Heart left ventricle (tissue), 16 donors: Measurements from ENCODE around the gene PHC3. TPM values are rescaled to one million over a fixed set of nuclear protein-coding genes. Genes with fewer than 3 reads are reported as not detected.

Experiments
- ATAC-seq, 4 donors: fragments of 200-7000 bp; cut with Tn5 transposase; one replicate each; pipeline ENCODE4 v1.9.1; 2020 to 2022; ENCODE audit warnings: moderate library complexity in 4 of 4, mild to moderate bottlenecking in 3 of 4, moderate number of reproducible peaks in 1 of 4
- DNase-seq, 5 donors: peaks; one replicate each; pipeline ENCODE4 v3.0.0-alpha.2; 2020
- H3K27ac ChIP-seq, 12 donors: fragments of 200-600 bp; sonication (generic) in 4 of 12; one replicate each; pipeline versions ENCODE4 v1.5.0 to v1.8.0; 2016 to 2022; ENCODE audit warnings: mild to moderate bottlenecking in 2 of 12
- H3K27me3 ChIP-seq, 9 donors: fragments of 200-600 bp; sonication (generic) in 2 of 9; one replicate each; pipeline versions ENCODE4 v1.5.1 to v1.8.0; 2016 to 2022; ENCODE audit warnings: mild to moderate bottlenecking in 3 of 9
- H3K36me3 ChIP-seq, 9 donors: fragments of 200-600 bp; sonication (generic) in 2 of 9; one replicate each; pipeline versions ENCODE4 v1.5.0 to v1.8.0; 2018 to 2022; ENCODE audit warnings: mild to moderate bottlenecking in 2 of 9
- H3K4me1 ChIP-seq, 12 donors: fragments of 200-600 bp; sonication (generic) in 4 of 12; one replicate each; pipeline versions ENCODE4 v1.5.0 to v1.8.0; 2016 to 2022; ENCODE audit warnings: mild to moderate bottlenecking in 3 of 12
- H3K4me3 ChIP-seq, 12 donors: fragments of 200-600 bp; sonication (generic) in 4 of 12; one replicate each; pipeline versions ENCODE4 v1.5.0 to v1.8.0; 2017 to 2022; ENCODE audit warnings: mild to moderate bottlenecking in 9 of 12, moderate library complexity in 4 of 12
- H3K9me3 ChIP-seq, 12 donors: fragments of 200-600 bp; sonication (generic) in 4 of 12; one replicate each; pipeline versions ENCODE4 v1.5.0 to v1.8.0; 2016 to 2022; ENCODE audit warnings: mild to moderate bottlenecking in 1 of 12
- POLR2A ChIP-seq, 2 donors: fragments of 450-650 bp; IDR thresholded peaks; one replicate each; pipeline ENCODE4 v1.6.1; 2017; ENCODE audit warnings: antibody characterized with exemption in 2 of 2, mild to moderate bottlenecking in 2 of 2, moderate library complexity in 2 of 2
- WGBS, 4 donors: extraction: QIAGEN DNeasy Blood & Tissue Kit in 2 of 4; methylation state at CpG; one replicate each; pipeline versions ENCODE4 v1.1.5 to v1.1.7; 2013 to 2018; 5-methylcytosine and 5-hydroxymethylcytosine counted together
- intact Hi-C, 10 donors: fragments of 100-400 bp; cut with DNase I; formaldehyde crosslinking; loops; one replicate each; pipeline versions ENCODE4 v1.11.1 to v1.14.2; 2022
- polyA plus RNA-seq, 2 donors: library from polyadenylated mRNA; stranded (reverse); fragments of 200-250 nt; gene quantifications; one replicate each; pipeline ENCODE4 v1.2.3, GENCODE V29; 2013
- total RNA-seq, 9 donors: library from RNA; depleted of rRNA in 2 of 9; stranded (reverse); fragments of >200 nt in 2 of 9; fragmentation: NEBNext Ultra II Directional in 3 of 9; extraction: Animal tissue kit (Norgen Biotek cat#: 25700) in 3 of 9; gene quantifications; one replicate each; pipeline versions ENCODE4 v1.1.0 to v1.2.4, GENCODE V29; 2016 to 2023
- TF ChIP-seq, protein P1 (sequence below), 12 donors: fragments of 200-600 bp; sonication (generic) in 4 of 12; IDR thresholded peaks; one replicate each; pipeline versions ENCODE4 v1.5.0 to v1.8.0; 2018 to 2022; ENCODE audit warnings: antibody characterized with exemption in 12 of 12, mild to moderate bottlenecking in 5 of 12
- donor health status: ischemic (EF 13 %, LVEDD 7.1; RV severe dilation, severe dysfunction).
- donor health status: healthy with polysubstance abuse.
- donor health status: DM: no; HTN: yes; CAD: no.
- donor health status: DM: no; HTN: no; CAD: no.
- donor health status: ischemic (EF 25% LVEDD 6.9; RV normal size, moderate dysfunction).
- donor health status: ischemic (EF 25% LVEDD 5.7; RV mildly dilated, moderate dysfunction).
- donor health status: healthy.
- donor health status: DM: yes; HTN: yes; CAD: no.
- donor health status: ischemic (EF 35%, LVEDD 5.7; RV mildly dilated, moderate dysfunction).
- donor health status: nonischemic (EF 11% LVEDD 7.7; RV severe dilation, severe dysfunction).
- donor health status: DM: yes; HTN: yes; CAD: no.
- donor health status: PGD.
- donor health status: ischemic (EF 29% LVEDD 5.4; RV normal size, mild dysfunction).
- donor health status: nonischemic (EF 23%, LVEDD 6.1; RV moderate dilation, normal function).

Gene PHC3
- total and polyA plus RNA-seq, 11 donors: 5.7 to 83.8 (median 42.4) TPM

DNA sequence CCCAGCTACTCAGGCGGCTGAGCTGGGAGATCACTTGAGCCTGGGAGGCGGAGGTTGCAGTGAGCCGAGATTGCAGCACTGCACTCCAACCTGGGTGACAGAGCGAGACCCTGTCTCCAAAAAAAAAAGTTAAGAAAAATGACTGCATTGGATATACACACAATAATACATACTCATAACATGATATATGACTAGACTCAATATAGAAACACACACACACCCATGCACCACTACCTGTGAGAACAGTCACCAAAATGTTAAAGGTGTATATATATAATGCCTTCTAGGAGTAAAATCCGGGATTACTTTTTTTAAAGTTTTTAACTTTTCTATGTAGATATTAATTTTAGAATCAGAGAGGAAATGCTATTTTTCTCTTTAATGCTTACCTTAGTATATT, 25.9 kb downstream of the PHC3 start:
- no peak overlapping the region for H3K27ac ChIP-seq
- TF ChIP-seq, protein P1, sequence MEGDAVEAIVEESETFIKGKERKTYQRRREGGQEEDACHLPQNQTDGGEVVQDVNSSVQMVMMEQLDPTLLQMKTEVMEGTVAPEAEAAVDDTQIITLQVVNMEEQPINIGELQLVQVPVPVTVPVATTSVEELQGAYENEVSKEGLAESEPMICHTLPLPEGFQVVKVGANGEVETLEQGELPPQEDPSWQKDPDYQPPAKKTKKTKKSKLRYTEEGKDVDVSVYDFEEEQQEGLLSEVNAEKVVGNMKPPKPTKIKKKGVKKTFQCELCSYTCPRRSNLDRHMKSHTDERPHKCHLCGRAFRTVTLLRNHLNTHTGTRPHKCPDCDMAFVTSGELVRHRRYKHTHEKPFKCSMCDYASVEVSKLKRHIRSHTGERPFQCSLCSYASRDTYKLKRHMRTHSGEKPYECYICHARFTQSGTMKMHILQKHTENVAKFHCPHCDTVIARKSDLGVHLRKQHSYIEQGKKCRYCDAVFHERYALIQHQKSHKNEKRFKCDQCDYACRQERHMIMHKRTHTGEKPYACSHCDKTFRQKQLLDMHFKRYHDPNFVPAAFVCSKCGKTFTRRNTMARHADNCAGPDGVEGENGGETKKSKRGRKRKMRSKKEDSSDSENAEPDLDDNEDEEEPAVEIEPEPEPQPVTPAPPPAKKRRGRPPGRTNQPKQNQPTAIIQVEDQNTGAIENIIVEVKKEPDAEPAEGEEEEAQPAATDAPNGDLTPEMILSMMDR (IDR thresholded peaks at IDR 0.05): no peak
- no peak for TF ChIP-seq POLR2A (IDR thresholded peaks at IDR 0.05)
- DNase-seq (no peak), ATAC-seq (no peak)
- H3K4me3 ChIP-seq: no peak overlapping the region
- H3K36me3 ChIP-seq: peaks cover 0 to 38% (median 17%) of the 10 kb centered on the region in 9 donors
- intact Hi-C loops: no loop called here
- H3K9me3 ChIP-seq: no peaks in the 10 kb centered on the region
- WGBS, 4 donors: 94 to 99% (median 97%) methylated on average over 5 of the region's 5 CpGs
- H3K27me3 ChIP-seq: no peaks in the 10 kb centered on the region
- peaks cover 0 to 30% (median 13%) of the 10 kb centered on the region in 12 donors for H3K4me1 ChIP-seq

DNA sequence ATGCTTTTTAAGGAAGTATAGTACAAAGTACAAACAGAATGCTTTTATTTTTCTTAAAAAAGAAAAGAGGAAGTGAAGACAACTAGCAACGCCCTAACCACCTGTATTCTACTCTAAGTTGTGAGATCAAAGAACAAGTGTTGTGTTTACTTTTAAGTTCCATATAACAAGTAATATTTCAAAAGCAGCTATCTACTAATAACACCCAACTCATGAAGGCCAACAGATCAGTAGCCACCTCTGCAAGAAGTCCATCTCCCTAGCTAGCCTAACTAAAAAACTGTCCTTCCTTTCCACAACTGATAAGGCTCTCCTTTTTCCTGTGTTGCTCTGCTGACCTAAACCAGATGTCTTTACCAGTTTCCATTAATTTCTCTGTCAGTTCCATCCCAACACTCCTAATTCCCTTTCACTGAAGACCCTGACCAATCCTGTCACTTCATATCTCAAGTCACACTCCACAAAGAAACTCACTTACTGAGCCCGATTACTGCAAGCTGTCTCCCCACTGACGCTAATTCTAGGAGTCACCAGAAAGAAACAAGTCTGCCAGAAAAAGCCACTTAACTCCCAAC, 26.9 kb downstream of the PHC3 start:
- TF ChIP-seq POLR2A (IDR thresholded peaks at IDR 0.05): no peak
- H3K36me3 ChIP-seq: peaks cover 0 to 36% (median 19%) of the 10 kb centered on the region in 9 donors
- H3K27me3 ChIP-seq: no peaks in the 10 kb centered on the region
- peaks cover 0 to 25% (median 13%) of the 10 kb centered on the region in 12 donors for H3K4me1 ChIP-seq
- H3K4me3 ChIP-seq: no peak overlapping the region
- no peaks in the 10 kb centered on the region for H3K9me3 ChIP-seq
- intact Hi-C loops: no loop called here
- H3K27ac ChIP-seq: peak overlapping the region in 1 of 12 donors; percentile 51
- DNase-seq (no peak), ATAC-seq (peak in 2 of 4 donors; percentile 20 to 24)
- WGBS, 4 donors: 38 to 49% (median 41%) methylated on average over 3 of the region's 3 CpGs

DNA sequence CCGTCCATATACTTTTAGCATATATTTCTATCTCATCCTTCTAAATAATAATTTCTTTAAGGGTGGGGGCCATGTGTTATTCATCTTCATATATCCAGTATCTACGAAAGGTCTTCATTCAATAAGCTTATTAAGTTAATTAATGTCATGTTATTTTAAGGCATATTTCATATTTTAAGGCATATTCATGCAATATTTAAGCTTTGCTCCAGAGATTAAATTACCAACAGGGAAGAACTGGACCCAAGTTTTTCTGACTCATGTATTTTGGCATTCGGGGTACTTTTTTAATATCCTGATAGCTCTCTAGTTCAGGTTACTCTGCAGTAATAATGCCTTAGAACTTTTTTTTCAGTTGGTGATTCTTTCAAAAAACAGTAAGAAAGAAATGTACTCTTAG, 27.4 kb downstream of the PHC3 start:
- 88 to 94% (median 92%) methylated on average over 3 of the region's 3 CpGs for WGBS, 4 donors
- H3K4me1 ChIP-seq: peaks cover 0 to 25% (median 13%) of the 10 kb centered on the region in 12 donors
- peak overlapping the region in 1 of 12 donors; percentile 51 for H3K27ac ChIP-seq
- no peak overlapping the region for H3K4me3 ChIP-seq
- DNase-seq: no peak
- peaks cover 0 to 40% (median 23%) of the 10 kb centered on the region in 9 donors for H3K36me3 ChIP-seq
- no peak for TF ChIP-seq POLR2A (IDR thresholded peaks at IDR 0.05)
- TF ChIP-seq, protein P1 (IDR thresholded peaks at IDR 0.05): no peak
- intact Hi-C loops: no loop called here
- H3K27me3 ChIP-seq: no peaks in the 10 kb centered on the region
- ATAC-seq: no peak
- H3K9me3 ChIP-seq: no peaks in the 10 kb centered on the region

DNA sequence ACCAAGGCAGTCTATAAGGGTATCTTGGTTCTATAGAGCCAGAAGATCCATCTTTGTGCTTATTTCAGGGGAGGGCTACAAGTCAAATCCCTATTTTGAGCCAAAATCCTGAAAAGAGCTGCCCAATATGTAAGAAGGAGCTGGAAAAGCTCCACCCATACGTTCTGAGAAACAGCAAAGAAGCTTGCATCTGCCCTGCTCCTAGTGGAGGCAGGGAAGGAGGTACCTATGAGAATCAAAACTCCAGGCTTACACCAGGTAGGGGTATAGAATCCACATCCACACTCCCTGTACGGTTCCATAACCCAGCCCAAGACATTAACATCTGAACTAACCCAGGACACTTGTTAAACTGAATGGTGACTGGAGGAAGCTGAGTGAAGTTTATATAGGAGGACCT, 30.0 kb downstream of the PHC3 start:
- TF ChIP-seq, protein P1 (IDR thresholded peaks at IDR 0.05): no peak
- TF ChIP-seq POLR2A (IDR thresholded peaks at IDR 0.05): no peak
- ATAC-seq (no peak), DNase-seq (no peak)
- H3K4me1 ChIP-seq: peaks cover 0 to 25% (median 13%) of the 10 kb centered on the region in 12 donors
- intact Hi-C loops: no loop called here
- H3K36me3 ChIP-seq: peaks cover 0 to 46% (median 28%) of the 10 kb centered on the region in 9 donors
- no peak overlapping the region for H3K27ac ChIP-seq
- H3K9me3 ChIP-seq: no peaks in the 10 kb centered on the region
- no peak overlapping the region for H3K4me3 ChIP-seq
- H3K27me3 ChIP-seq: no peaks in the 10 kb centered on the region
- WGBS, 4 donors: 69 to 83% (median 71%) methylated on average over 2 of the region's 2 CpGs

DNA sequence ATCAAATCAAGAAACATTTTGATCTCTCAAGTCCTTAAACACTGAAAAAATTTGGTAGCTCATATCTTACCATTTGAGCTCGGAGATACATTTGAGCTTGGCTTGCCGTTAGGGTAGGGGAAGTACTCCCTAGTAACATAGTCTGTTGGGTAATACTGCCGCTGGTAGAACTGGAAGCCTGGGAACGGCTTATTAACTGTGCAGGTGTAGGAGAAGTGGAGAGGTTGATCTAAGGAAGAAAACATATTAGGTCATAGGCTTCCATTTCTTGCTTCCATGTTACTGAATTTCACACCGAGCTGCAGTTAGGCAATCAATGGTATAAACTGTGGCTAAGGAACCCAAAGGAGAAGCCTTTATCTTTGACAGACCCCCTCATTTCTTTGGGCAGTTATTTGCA, 32.5 kb downstream of the PHC3 start:
- ATAC-seq: no peak
- WGBS, 4 donors: 90 to 93% (median 92%) methylated on average over 5 of the region's 5 CpGs
- no peak for TF ChIP-seq POLR2A (IDR thresholded peaks at IDR 0.05)
- TF ChIP-seq, protein P1 (IDR thresholded peaks at IDR 0.05): no peak
- peaks cover 0 to 56% (median 35%) of the 10 kb centered on the region in 9 donors for H3K36me3 ChIP-seq
- H3K4me3 ChIP-seq: no peak overlapping the region
- no peaks in the 10 kb centered on the region for H3K9me3 ChIP-seq
- intact Hi-C loops: no loop called here
- H3K27me3 ChIP-seq: no peaks in the 10 kb centered on the region
- no peak overlapping the region for H3K27ac ChIP-seq
- no peak for DNase-seq
- H3K4me1 ChIP-seq: peaks cover 0 to 19% (median 1%) of the 10 kb centered on the region in 12 donors
